Thoracic aorta (tissue), 2 donors: ENCODE data around the gene PSMA7. TPM values are rescaled to one million over a fixed set of nuclear protein-coding genes. Genes with fewer than 3 reads are reported as not detected.

Experiments
- ATAC-seq: fragments of 150-250 bp; one replicate; pipeline ENCODE4 v1.8.0; 2017; ENCODE audit warnings: low read depth; ENCODE audit not compliant: insufficient number of reproducible peaks, low FRiP score
- DNase-seq: peaks from one replicate; pipeline ENCODE4 v3.0.0-alpha.2; 2020; ENCODE audit warnings: low spot score
- H3K27ac ChIP-seq, 2 donors: fragments of 200-600 bp; sonication (generic); 1 replicate in 1 of 2; 2 replicates in 1 of 2; pipeline ENCODE4 v1.5.1; 2016; ENCODE audit warnings: mild to moderate bottlenecking in 2 of 2, moderate library complexity in 2 of 2
- H3K27me3 ChIP-seq: fragments of 200-600 bp; sonication (generic); replicated peaks from 2 replicates; pipeline ENCODE4 v1.6.0; 2016; ENCODE audit warnings: mild to moderate bottlenecking; ENCODE audit not compliant: insufficient read depth
- H3K36me3 ChIP-seq: fragments of 200-600 bp; sonication (generic); one replicate; pipeline ENCODE4 v1.5.1; 2016
- H3K4me1 ChIP-seq, 2 donors: fragments of 200-600 bp; sonication (generic); 1 replicate in 1 of 2; 2 replicates in 1 of 2; pipeline versions ENCODE4 v1.5.1 to v1.6.0; 2016; ENCODE audit warnings: low read depth in 2 of 2, mild to moderate bottlenecking in 1 of 2; ENCODE audit not compliant: control insufficient read depth in 1 of 2
- H3K4me3 ChIP-seq: fragments of 200-600 bp; sonication (generic); 2 replicates; pipeline ENCODE4 v1.5.1; 2016; ENCODE audit warnings: mild to moderate bottlenecking
- H3K9me3 ChIP-seq: fragments of 200-600 bp; sonication (generic); 2 replicates; pipeline ENCODE4 v1.5.1; 2016
- CTCF ChIP-seq: fragments of 200-600 bp; sonication (generic); IDR thresholded peaks from one replicate; pipeline ENCODE4 v1.5.1; 2019; ENCODE audit warnings: antibody characterized with exemption
- total RNA-seq, 2 donors: library from RNA; depleted of rRNA; stranded (reverse); fragments of >200 nt; gene quantifications; one replicate each; pipeline versions ENCODE4 v1.1.0 to v1.2.3, GENCODE V29; 2016

Gene PSMA7
- total RNA-seq, 2 donors from 2014 or later, result 185 to 228 TPM

GRCh38 chr20:62138204-62138543 lies 5.0 kb downstream of the PSMA7 start:
- Histone ChIP-seq H3K4me1 (peaks cover 16 to 24% of the 10 kb centered on the region in 2 donors), H3K4me3 (no peak overlapping the region), H3K9me3 (no peaks in the 10 kb centered on the region), H3K27ac (no peak overlapping the region), H3K36me3 (peaks cover 44% of the 10 kb centered on the region), H3K27me3 (no peaks in the 10 kb centered on the region)
- TF ChIP-seq CTCF, result no peak
- ATAC-seq (no peak), DNase-seq (no peak)

GRCh38 chr20:62137478-62138203 lies 5.6 kb downstream of the PSMA7 start:
- Histone ChIP-seq H3K36me3 (peaks cover 49% of the 10 kb centered on the region), H3K27me3 (no peaks in the 10 kb centered on the region), H3K4me3 (no peak overlapping the region), H3K4me1 (peaks cover 16 to 24% of the 10 kb centered on the region in 2 donors), H3K27ac (no peak overlapping the region), H3K9me3 (no peaks in the 10 kb centered on the region)
- DNase-seq, result no peak
- no peak for ATAC-seq
- TF ChIP-seq CTCF, result no peak

- Histone ChIP-seq H3K27me3 (no peaks in the 10 kb centered on the region), H3K27ac (no peak overlapping the region), H3K9me3 (no peaks in the 10 kb centered on the region), H3K36me3 (peaks cover 51% of the 10 kb centered on the region), H3K4me1 (peaks cover 15 to 21% of the 10 kb centered on the region in 2 donors), H3K4me3 (no peak overlapping the region)
- no peak for DNase-seq
- ATAC-seq, result no peak
- TF ChIP-seq CTCF, result no peak
Measured at GRCh38 chr20:62137092-62137384, 6.2 kb downstream of the PSMA7 start.

GRCh38 chr20:62136283-62137091 lies 6.7 kb downstream of the PSMA7 start:
- H3K4me1 ChIP-seq, result peaks cover 9 to 15% of the 10 kb centered on the region in 2 donors
- DNase-seq, result no peak

More at GRCh38 chr20:62136283-62137091, 6.7 kb downstream of the PSMA7 start:
- TF ChIP-seq CTCF, result peak; percentile 66
- no peak for ATAC-seq
- Histone ChIP-seq H3K36me3 (peaks cover 57% of the 10 kb centered on the region), H3K27me3 (no peaks in the 10 kb centered on the region), H3K27ac (no peak overlapping the region), H3K9me3 (no peaks in the 10 kb centered on the region), H3K4me3 (no peak overlapping the region)
